Measurements from ENCODE around the gene FGF3.

Gene FGF3

GRCh38 chr11:69822676-69823494 is 3.7 kb upstream of the FGF3 start:
- DNase-seq = peak; percentile 2

DNA sequence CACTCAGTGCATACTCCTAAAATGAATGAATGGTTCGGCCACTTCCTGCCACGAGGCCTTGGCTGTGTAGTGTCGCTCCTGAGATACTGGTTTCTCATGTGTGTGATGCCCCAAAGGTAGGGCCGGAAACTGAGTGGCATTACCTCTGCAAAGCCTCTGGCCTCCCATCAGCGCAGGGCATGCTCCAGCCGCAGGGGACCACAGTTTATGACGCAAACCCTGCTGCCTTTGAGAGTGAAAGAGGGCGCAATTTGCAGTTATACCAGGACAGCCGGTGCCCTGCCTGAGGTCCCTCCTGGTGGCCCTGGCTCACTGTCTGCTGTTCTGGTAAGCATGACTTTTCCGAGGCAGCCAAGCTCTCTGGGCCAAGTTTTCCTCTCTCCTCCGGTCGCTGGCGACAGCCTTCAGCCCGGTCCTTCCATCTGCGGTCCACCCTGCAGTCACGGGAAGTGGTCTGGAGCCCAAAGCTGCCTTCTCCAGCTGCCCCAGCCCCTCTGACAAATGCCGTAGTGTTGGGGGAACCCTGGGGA is 2.4 kb upstream of the FGF3 start:
- no peak for DNase-seq

DNA sequence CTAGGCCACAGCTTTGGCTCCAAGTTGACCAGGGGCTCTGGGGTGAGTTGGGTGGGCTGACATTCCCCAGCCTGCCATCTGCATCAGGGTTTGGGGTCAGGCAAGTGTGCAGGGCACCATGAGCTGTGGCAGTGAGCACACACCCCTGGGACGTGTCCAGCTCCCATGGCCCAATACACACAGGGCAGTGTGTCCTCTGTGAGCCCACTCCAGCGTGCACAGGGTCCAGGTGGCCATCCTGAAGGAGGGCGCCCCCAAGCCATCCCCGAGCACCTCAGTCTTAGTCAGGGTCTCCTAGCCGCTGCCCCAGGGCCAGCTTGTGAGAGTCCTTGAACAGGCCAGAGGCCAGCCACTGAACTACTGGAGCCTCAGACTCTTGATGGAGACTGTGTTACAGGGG is 1.2 kb upstream of the FGF3 start:
- no peak for DNase-seq

GRCh38 chr11:69819541-69820070 is 390 bp upstream of the FGF3 start:
- no peak for DNase-seq

DNA sequence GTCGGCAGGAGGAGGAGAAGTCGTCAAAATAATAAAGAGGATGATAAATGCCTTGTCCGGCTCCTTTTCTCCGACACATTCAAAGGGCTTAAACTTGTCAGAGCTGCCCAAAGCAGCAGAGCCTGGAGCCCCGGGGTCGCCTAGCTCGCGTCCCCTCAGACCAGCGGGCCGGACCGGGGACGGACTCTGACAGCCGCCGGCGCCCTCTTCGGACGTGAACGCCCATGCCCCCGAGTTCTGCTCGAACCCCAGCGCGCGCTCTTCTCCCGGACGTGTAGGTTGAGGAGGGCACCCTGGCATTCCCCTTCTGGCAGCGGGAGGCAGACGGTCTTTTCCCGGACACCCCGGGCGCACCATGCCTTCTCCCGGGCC is 999 bp downstream of the FGF3 start:
- no peak for DNase-seq

DNA sequence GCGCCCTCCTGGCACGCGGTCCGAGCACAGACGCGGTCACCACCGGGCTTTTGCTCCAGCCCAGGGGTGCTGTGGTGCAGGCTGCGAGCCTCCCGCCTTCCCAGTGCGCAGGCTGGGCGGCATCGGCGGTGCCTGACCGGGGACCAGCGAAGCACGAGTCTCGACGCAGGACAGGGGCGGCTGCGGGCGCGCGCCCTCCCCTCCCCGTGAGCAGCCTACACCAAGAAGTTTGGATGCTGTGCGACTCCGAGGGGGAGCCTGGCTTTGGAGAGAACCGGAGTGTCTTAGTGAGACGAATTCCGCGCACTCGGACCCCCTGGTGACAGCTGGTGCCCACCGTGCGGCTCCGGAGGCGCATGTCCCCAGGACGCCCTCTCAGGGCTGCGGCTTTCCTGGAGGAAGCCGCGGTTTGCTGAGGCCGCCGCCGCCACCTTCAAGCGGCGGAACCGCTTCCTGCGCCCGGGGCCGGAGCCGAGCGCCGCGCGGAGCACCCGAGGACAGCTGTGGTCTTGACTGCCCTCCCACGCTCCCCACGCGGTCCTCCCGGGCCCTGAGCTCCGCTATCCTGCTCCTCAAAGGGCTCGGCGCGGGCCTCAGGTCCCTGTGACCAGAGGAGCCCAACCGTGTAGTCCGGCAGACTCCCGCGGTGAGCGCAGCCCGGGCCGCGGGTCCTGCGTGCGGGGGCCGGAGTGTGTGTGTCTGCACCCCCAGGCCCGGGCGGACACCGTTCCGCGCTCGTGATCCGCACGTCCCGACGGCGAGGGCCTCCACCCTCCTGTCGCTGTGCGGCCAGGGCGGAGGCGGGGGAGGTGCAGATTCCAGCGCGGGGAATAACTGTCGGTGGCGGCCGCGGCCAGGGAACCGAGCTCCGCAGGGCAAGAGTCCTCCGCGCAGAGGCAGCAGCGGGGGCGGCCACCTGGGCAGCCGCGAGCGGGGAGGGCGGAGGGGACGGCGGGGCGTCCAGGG is 1.7 kb downstream of the FGF3 start:
- DNase-seq = peak; percentile 95

GRCh38 chr11:69816671-69817070 is 2.5 kb downstream of the FGF3 start:
- DNase-seq = peak; percentile 69

DNA sequence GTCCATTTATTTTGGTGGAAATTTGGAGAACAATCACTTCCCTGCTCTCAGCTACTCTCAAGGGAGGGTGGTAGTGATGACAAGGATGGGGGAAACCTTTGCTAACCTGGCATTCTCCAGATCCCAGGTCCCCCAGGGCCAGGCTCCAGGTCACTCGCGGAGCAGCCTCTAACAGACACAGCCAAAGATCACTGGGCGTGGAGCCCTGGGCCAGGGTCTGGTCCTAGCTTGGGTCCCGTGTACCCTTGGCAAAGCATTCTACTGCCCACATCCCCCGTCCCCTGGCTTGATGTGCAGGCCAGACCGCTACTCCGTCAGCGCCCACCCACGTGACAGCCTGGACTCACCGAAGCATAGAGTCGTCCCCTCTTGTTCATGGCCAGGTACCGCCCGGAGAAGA is 3.2 kb downstream of the FGF3 start:
- no peak for DNase-seq

DNA sequence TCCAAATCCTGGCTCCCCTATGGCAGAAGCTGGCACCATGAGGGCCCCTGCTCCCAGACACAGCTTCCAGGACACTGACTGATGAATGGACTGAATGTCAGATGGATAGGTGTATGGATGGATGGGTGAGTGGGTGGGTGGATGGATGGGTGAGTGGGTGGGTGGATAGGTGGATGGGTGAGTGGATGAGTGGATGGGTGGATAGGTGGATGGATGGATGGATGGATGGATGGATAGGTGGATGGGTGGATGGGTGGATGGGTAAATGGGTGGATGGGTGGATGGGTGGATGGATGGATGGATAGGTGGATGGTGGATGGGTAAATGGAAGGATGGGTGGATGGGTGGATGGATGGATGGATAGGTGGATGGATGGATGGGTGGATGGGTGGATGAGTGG is 4.3 kb downstream of the FGF3 start:
- no peak for DNase-seq

DNA sequence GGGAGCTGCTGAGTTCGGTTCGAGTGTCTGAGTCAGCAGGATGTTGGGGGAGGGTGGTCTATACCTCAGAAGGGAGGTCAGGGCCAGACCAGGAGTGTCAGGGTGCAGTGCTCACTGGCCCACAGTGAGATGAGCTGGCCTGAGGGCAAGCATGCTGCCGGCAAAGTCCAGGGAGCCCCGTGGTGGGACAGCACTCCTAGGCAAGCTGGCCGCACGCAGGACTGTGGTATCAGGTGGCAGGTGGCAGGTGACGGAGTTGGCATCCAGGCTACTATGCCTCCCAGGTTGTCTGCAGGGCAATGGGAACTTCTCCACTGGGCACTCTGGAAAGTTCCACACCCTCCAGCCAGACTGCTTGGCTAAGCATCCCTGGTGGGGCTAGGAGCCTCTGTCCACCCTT is 4.8 kb downstream of the FGF3 start:
- no peak for DNase-seq

- no peak for DNase-seq
These were observed 5.4 kb downstream of the FGF3 start for GRCh38 chr11:69813839-69814238.

GRCh38 chr11:69812946-69813345 is 6.3 kb downstream of the FGF3 start:
- no peak for DNase-seq

GRCh38 chr11:69812256-69812655 is 7.0 kb downstream of the FGF3 start:
- no peak for DNase-seq

DNA sequence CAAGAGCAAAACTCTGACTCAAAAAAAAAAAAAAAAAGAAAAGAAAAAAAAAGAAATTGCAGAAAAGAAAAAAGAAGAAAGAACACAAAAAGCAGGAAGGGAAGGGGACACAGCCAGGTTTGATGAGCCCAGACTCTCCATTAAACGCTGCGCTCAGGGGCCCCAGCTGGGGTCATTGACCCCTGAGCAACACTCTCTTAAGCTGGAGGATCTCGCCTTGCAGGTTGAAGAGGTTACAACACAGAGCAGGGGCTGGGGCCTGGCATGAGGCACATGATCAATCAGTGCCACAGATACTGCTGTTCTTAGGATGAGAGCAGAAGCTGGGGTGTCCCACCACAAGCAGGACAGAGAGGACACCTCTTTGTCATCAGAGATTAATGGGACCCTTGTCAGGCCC is 7.8 kb downstream of the FGF3 start:
- DNase-seq = no peak

GRCh38 chr11:69810289-69811118 is 8.7 kb downstream of the FGF3 start:
- DNase-seq = no peak

GRCh38 chr11:69808667-69809086 is 10.5 kb downstream of the FGF3 start:
- no peak for DNase-seq

- no peak for DNase-seq
These were observed 12.0 kb downstream of the FGF3 start for GRCh38 chr11:69807106-69807815.

GRCh38 chr11:69804769-69805508 is 14.3 kb downstream of the FGF3 start:
- DNase-seq = no peak

DNA sequence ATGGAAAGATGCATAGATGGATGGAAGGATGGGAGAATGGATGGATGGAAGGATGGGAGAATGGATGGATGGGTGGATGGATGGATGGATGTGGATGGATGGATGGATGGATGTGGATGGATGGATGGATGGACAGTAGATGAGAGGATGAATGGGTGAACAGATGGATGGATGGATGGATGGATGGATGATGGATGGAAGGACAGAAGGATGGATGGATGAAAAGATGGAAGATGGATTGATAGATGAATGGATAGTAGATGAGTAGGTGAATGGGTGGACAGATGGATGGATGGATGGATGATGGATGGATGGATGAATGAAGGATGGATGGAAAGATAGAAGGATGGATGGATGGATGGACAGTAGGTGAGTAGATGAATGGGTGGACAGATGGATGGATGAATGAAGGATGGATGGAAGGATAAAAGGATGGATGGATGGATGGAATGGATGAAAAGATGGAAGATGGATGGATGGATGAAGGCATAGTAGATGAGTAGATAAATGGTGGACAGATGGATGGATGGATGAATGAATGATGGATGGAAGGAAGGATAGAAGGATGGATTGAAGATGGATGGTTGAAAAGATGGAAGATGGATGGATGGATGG is 15.5 kb downstream of the FGF3 start:
- no peak for DNase-seq

DNA sequence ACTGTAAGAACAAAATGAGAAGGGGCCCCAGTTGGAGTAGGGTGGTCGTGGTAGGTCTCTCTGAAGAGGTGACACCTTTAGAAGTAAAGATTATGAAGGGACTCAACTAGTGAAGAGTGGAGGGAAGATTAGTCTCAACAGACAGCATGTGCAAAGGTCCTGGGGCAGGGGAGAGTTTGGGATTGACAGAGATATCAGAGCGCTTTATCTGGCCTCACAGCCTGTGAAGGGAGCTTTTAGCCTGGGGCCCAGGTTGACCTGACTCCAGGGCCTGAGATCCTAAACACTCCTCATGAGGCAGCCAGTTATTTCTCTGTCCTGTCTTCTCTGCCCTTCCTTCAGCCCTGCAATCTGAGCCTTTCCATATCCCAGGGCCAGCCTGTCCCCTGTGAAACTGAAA is 16.2 kb downstream of the FGF3 start:
- DNase-seq = no peak

- DNase-seq = no peak
These were observed 16.6 kb downstream of the FGF3 start for GRCh38 chr11:69802590-69802989.
